GM12878 (cell line): Measurements from ENCODE around the gene SHROOM3. TPM values are rescaled to one million over a fixed set of nuclear protein-coding genes. Genes with fewer than 3 reads are reported as not detected.

Experiments
- ATF3 ChIP-seq: IDR thresholded peaks from 2 replicates; pipeline ENCODE4 v1.6.1; 2011; ENCODE audit warnings: low read depth, mild to moderate bottlenecking, low read length, moderate library complexity, borderline replicate concordance; ENCODE audit errors: extremely low read depth
- IKZF1 ChIP-seq: fragments of 450-650 bp; conservative IDR thresholded peaks from 2 replicates; pipeline ENCODE4 v1.6.1; 2017; ENCODE audit warnings: antibody characterized with exemption, mild to moderate bottlenecking
- MEF2A ChIP-seq: IDR thresholded peaks from 2 replicates; pipeline ENCODE4 v1.6.1; 2011; ENCODE audit warnings: low read depth, mild to moderate bottlenecking, low read length, moderate library complexity; ENCODE audit not compliant: insufficient read depth
- MTA3 ChIP-seq: IDR thresholded peaks from 2 replicates; pipeline ENCODE4 v1.6.1; 2012; ENCODE audit warnings: low read length, inconsistent platforms, borderline replicate concordance
- SMAD5 ChIP-seq: IDR thresholded peaks from 2 replicates; pipeline ENCODE4 v1.6.1; 2016; ENCODE audit warnings: antibody characterized with exemption, low read depth
- SPI1 ChIP-seq: IDR thresholded peaks from 2 replicates; pipeline ENCODE4 v1.6.1; 2011; ENCODE audit warnings: low read depth, mild to moderate bottlenecking, low read length, moderate library complexity, borderline replicate concordance; ENCODE audit not compliant: insufficient read depth
- SRF ChIP-seq, 2 experiments: IDR thresholded peaks; 2 replicates each; pipeline ENCODE4 v1.6.1; 2011; ENCODE audit warnings: low read depth in 2 of 2, low read length in 2 of 2, mild to moderate bottlenecking in 1 of 2, moderate library complexity in 1 of 2
- TARDBP ChIP-seq: IDR thresholded peaks from 2 replicates; pipeline ENCODE4 v1.6.1; 2016; ENCODE audit warnings: borderline replicate concordance
- polyA plus RNA-seq, 11 experiments: library from polyadenylated mRNA; depleted of rRNA in 4 of 11; unstranded in 6 of 11; stranded (reverse) in 5 of 11; fragments of >200 nt; fragmentation: Nextera tagmentation in 4 of 11; fragmentation: Illumina TruSeq in 1 of 11; extraction: Ambion mirVana in 4 of 11; extraction: Trizol in 1 of 11; gene quantifications; 1 replicate in 1 of 11; 2 replicates in 10 of 11; pipeline versions ENCODE4 v1.2.1 to v1.2.3, GENCODE V29; 2011 to 2016; ENCODE audit warnings: inconsistent platforms in 2 of 11, missing spikeins in 2 of 11, low read depth in 1 of 11
- total RNA-seq, 4 experiments: library from RNA; depleted of rRNA in 3 of 4; stranded (reverse); fragments of >200 nt in 3 of 4; fragmentation: Illumina TruSeq in 1 of 4; extraction: Trizol in 1 of 4; gene quantifications; 2 replicates each; pipeline versions ENCODE4 v1.2.1 to v1.2.3, GENCODE V29; 2013 to 2021
- TF ChIP-seq, protein P1 (sequence below): IDR thresholded peaks from 2 replicates; pipeline ENCODE4 v1.6.1; 2012; ENCODE audit warnings: mild to moderate bottlenecking, low read depth, low read length
- TF ChIP-seq, protein P2 (sequence below): fragments of 450-650 bp; IDR thresholded peaks from 2 replicates; pipeline ENCODE4 v1.6.1; 2014; ENCODE audit warnings: mild to moderate bottlenecking

The SHROOM3 gene
- total and polyA plus RNA-seq, 10 of the 15 experiments (the other 5 are each of a cell fraction or from before 2014, with no cell fraction given), result under 0.01 to 0.29 (median 0.08) TPM; not detected in 1

DNA sequence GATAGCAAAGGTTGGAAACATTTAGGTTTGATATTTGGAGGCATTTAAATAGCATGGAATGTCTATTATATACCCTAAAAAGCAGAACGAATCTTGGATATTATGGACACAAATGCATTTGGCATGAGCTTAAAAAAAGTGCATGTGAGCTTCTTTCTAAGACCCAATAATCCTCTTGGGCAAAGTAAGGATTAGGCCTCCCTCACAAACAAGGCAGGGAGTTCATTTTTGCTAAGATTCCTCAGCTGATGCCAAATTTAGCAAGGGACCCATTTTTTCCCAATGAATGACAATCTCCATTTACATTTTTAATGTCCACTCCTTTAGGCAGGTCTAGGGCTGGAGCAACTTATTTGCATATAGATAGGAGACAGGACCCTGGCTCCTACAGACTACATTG is 263.1 kb downstream of the SHROOM3 start (continued):
- TF ChIP-seq, protein P1, sequence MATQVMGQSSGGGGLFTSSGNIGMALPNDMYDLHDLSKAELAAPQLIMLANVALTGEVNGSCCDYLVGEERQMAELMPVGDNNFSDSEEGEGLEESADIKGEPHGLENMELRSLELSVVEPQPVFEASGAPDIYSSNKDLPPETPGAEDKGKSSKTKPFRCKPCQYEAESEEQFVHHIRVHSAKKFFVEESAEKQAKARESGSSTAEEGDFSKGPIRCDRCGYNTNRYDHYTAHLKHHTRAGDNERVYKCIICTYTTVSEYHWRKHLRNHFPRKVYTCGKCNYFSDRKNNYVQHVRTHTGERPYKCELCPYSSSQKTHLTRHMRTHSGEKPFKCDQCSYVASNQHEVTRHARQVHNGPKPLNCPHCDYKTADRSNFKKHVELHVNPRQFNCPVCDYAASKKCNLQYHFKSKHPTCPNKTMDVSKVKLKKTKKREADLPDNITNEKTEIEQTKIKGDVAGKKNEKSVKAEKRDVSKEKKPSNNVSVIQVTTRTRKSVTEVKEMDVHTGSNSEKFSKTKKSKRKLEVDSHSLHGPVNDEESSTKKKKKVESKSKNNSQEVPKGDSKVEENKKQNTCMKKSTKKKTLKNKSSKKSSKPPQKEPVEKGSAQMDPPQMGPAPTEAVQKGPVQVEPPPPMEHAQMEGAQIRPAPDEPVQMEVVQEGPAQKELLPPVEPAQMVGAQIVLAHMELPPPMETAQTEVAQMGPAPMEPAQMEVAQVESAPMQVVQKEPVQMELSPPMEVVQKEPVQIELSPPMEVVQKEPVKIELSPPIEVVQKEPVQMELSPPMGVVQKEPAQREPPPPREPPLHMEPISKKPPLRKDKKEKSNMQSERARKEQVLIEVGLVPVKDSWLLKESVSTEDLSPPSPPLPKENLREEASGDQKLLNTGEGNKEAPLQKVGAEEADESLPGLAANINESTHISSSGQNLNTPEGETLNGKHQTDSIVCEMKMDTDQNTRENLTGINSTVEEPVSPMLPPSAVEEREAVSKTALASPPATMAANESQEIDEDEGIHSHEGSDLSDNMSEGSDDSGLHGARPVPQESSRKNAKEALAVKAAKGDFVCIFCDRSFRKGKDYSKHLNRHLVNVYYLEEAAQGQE, result no peak
- TF ChIP-seq, protein P2, sequence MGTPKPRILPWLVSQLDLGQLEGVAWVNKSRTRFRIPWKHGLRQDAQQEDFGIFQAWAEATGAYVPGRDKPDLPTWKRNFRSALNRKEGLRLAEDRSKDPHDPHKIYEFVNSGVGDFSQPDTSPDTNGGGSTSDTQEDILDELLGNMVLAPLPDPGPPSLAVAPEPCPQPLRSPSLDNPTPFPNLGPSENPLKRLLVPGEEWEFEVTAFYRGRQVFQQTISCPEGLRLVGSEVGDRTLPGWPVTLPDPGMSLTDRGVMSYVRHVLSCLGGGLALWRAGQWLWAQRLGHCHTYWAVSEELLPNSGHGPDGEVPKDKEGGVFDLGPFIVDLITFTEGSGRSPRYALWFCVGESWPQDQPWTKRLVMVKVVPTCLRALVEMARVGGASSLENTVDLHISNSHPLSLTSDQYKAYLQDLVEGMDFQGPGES, result no peak
- TF ChIP-seq SPI1 (no peak), SMAD5 (no peak), IKZF1 (no peak), SRF (IDR thresholded peaks at IDR 0.05; ENCODE audit: low read depth in 2 of 2, low read length in 2 of 2) (no peak), MEF2A (no peak), ATF3 (no peak), TARDBP (no peak), MTA3 (no peak)
